Keratinocyte (primary cell): ENCODE data around the gene CMTR1.

Experiments used
- CTCF ChIP-seq, 3 experiments: IDR thresholded peaks in 1 of 3; conservative IDR thresholded peaks in 1 of 3; optimal IDR thresholded peaks in 1 of 3; 2 replicates in 2 of 3; 3 replicates in 1 of 3; pipeline versions ENCODE3 to v1.5.1; 2011; ENCODE audit warnings: low read length in 3 of 3, mild to moderate bottlenecking in 3 of 3, moderate library complexity in 2 of 3, control low read depth in 1 of 3, inconsistent platforms in 1 of 3; ENCODE audit not compliant: insufficient read depth in 2 of 3; ENCODE audit errors: extremely low read depth in 1 of 3
- EZH2 ChIP-seq: IDR thresholded peaks from one replicate; pipeline ENCODE4 v1.6.1; 2012; ENCODE audit warnings: inconsistent platforms, mild to moderate bottlenecking, low read length, moderate library complexity

DNA sequence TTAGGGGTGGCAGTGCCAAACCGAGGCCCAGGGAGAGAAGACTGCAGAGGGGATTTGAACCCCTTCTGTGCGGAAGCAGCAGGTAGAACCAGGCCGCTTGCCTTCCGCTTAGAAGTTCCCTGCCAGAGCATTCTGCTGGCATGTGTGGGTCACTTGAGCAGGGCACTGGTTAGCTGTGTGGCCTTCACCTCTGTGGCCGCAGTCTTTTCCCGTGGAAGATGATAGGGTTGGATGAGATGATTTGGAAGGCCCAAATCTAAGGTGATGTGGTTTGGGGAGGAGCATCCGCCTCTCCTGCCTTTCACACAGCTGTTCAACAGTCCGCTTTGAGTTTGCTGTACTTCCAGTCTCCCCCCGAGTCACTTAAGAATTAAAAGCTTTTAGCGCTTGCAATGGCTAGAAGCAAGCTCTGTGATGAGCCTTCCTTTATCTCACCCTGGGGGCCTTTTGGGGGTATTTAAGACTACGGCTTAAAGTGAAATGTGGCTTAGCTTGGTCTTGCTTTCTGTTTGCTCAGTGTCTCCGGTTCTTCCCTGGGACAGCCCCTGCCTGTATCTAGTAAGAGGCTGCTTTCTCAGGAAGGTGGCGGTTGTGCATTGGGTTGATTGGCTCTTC is 743 bp downstream of the CMTR1 start:
- no peak for TF ChIP-seq CTCF (optimal IDR thresholded peaks at IDR 0.05 in 1 of 3, IDR thresholded peaks at IDR 0.05 in 1 of 3, conservative IDR thresholded peaks at IDR 0.05 in 1 of 3; ENCODE audit: extremely low read depth in 1 of 3, insufficient read depth in 2 of 3, low read length in 3 of 3)
- TF ChIP-seq EZH2, result no peak
